ENCODE results near the gene ST6GAL2. TPM values are rescaled to one million over a fixed set of nuclear protein-coding genes. Genes with fewer than 3 reads are reported as not detected.

ST6GAL2 gene
- total and polyA plus RNA-seq, 9 of the 15 experiments (the other 6 are each of a cell fraction or from before 2014, with no cell fraction given): not detected

DNA sequence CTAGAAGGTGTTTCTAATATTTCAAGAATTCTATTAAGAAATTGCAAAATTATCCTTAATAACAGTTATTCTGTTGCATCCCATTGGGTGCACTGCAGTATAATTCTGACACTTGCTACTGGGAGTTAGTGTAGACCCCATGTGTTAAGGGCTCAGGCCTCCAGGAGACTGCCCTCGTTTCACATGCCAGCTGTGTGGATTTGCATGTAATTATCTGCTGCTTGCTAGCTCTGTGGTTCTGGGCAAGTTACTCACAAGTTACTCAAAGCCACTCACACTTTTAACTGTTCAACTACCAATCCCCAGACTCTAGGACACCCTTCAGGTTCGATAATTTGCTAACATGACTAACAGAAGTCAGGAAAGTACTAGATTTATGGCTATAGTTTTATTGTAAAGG is 38.6 kb downstream of the ST6GAL2 start:
- ChIA-PET CTCF (ENCODE audit: low intra/inter-chr PET ratio) (no interaction called here), POLR2A (no interaction called here)
- TF ChIP-seq STAT5A (IDR thresholded peaks at IDR 0.05; ENCODE audit: borderline replicate concordance, low read length) (no peak), EHMT2 (IDR thresholded peaks at IDR 0.05) (no peak), SLC30A9 (CRISPR knock-in tag; IDR thresholded peaks at IDR 0.05) (no peak), SMARCA4 (IDR thresholded peaks at IDR 0.05) (no peak), CBFB (CRISPR knock-in tag; IDR thresholded peaks at IDR 0.05) (no peak), KDM1A (IDR thresholded peaks at IDR 0.05) (no peak), ESRRB (CRISPR knock-in tag; IDR thresholded peaks at IDR 0.05; ENCODE audit: borderline replicate concordance) (no peak), FOSL1 (tag; conservative IDR thresholded peaks at IDR 0.05) (no peak), ZNF232 (CRISPR knock-in tag; IDR thresholded peaks at IDR 0.05) (no peak), NFXL1 (CRISPR knock-in tag; IDR thresholded peaks at IDR 0.05) (no peak), ZNF75A (CRISPR knock-in tag; IDR thresholded peaks at IDR 0.05) (no peak), MBD2 (IDR thresholded peaks at IDR 0.05; ENCODE audit: borderline replicate concordance, low read depth) (no peak)
- TF ChIP-seq, protein P1, sequence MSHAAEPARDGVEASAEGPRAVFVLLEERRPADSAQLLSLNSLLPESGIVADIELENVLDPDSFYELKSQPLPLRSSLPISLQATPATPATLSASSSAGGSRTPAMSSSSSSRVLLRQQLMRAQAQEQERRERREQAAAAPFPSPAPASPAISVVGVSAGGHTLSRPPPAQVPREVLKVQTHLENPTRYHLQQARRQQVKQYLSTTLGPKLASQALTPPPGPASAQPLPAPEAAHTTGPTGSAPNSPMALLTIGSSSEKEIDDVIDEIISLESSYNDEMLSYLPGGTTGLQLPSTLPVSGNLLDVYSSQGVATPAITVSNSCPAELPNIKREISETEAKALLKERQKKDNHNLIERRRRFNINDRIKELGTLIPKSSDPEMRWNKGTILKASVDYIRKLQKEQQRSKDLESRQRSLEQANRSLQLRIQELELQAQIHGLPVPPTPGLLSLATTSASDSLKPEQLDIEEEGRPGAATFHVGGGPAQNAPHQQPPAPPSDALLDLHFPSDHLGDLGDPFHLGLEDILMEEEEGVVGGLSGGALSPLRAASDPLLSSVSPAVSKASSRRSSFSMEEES (CRISPR knock-in tag; IDR thresholded peaks at IDR 0.05): no peak
- TF ChIP-seq, protein P2, sequence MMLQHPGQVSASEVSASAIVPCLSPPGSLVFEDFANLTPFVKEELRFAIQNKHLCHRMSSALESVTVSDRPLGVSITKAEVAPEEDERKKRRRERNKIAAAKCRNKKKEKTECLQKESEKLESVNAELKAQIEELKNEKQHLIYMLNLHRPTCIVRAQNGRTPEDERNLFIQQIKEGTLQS (IDR thresholded peaks at IDR 0.05): no peak
- TF ChIP-seq, protein P2 (CRISPR knock-in tag; conservative IDR thresholded peaks at IDR 0.05): no peak
- no peak overlapping the region for H3K4me2 ChIP-seq (ENCODE audit: insufficient read depth, low read length)
- H3K9ac ChIP-seq (ENCODE audit: insufficient read depth in 1 of 2, low read depth in 2 of 2, low read length in 2 of 2): no peak overlapping the region
- H3K9me3 ChIP-seq (replicated peaks; ENCODE audit: control insufficient read depth, insufficient read depth, low read depth, low read length): no peaks in the 10 kb centered on the region
- H2AFZ ChIP-seq (ENCODE audit: low read depth, low read length): no peak overlapping the region
- peaks cover 0 to 12% of the 10 kb centered on the region in 2 experiments; a peak in 2 of 5 replicates for H3K27me3 ChIP-seq (ENCODE audit: control insufficient read depth in 2 of 2, insufficient read depth in 2 of 2, low read length in 2 of 2)
- no TSS peak for BruUV-seq (replicated peaks)
- H4K20me1 ChIP-seq (replicated peaks; ENCODE audit: control insufficient read depth, insufficient read depth, low read length): no peaks in the 10 kb centered on the region
- H3K36me3 ChIP-seq (ENCODE audit: control insufficient read depth, insufficient read depth, low read length): no peaks in the 10 kb centered on the region
- no peak for DNase-seq (ENCODE audit: extremely low read depth in 1 of 4, low spot score in 3 of 4)
- no peak overlapping the region for H3K4me3 ChIP-seq
- no peak for ATAC-seq
- in situ Hi-C loops (cut with MboI) (no loop called here), intact Hi-C loops (cut with micrococcal nuclease) (no loop called here)
- no peaks in the 10 kb centered on the region for H3K79me2 ChIP-seq (ENCODE audit: control insufficient read depth, insufficient read depth, low read length)
- 0% methylated on average over 2 of the region's 2 CpGs for WGBS (ENCODE audit: insufficient coverage, low coverage, missing lambda C conversion rate)
- H3K27ac ChIP-seq (ENCODE audit: extremely low read depth, low read depth, low read length): no peak overlapping the region
- H3K4me1 ChIP-seq (replicated peaks in 1 of 2; ENCODE audit: control insufficient read depth in 2 of 2, insufficient read depth in 2 of 2, low read length in 2 of 2): no peaks in the 10 kb centered on the region
- no peaks in the 10 kb centered on the region for H3K9me1 ChIP-seq (ENCODE audit: control insufficient read depth, insufficient read depth, low read length)
- no peak for FAIRE-seq
